ENCODE measurements around the gene CLDN2. TPM values are rescaled to one million over a fixed set of nuclear protein-coding genes. Genes with fewer than 3 reads are reported as not detected.
A peak's percentile ranks its signal among the peaks of the same experiment; 100 is the strongest.

Gene CLDN2
- polyA plus RNA-seq, 1 donor from 2014 or later: not detected

- Mint-ChIP-seq H3K9me3 (no peaks in the 10 kb centered on the region), H3K27me3 (peaks cover 3% of the 10 kb centered on the region), H3K27ac (no peak overlapping the region), H3K36me3 (no peaks in the 10 kb centered on the region), H3K4me1 (no peaks in the 10 kb centered on the region), H3K4me3 (no peak overlapping the region)
Measured at GRCh38 chrX:106903856-106904528, 16.2 kb upstream of the CLDN2 start.

- Mint-ChIP-seq H3K27me3 (peaks cover 3% of the 10 kb centered on the region), H3K4me3 (no peak overlapping the region), H3K4me1 (no peaks in the 10 kb centered on the region), H3K9me3 (no peaks in the 10 kb centered on the region), H3K27ac (peak overlapping the region in 1 of 3 donors; percentile 15), H3K36me3 (no peaks in the 10 kb centered on the region)
Measured at GRCh38 chrX:106905064-106905708, 15.0 kb upstream of the CLDN2 start.

- Mint-ChIP-seq H3K4me3 (no peak overlapping the region), H3K27ac (no peak overlapping the region), H3K36me3 (no peaks in the 10 kb centered on the region), H3K4me1 (no peaks in the 10 kb centered on the region), H3K27me3 (peaks cover 3% of the 10 kb centered on the region), H3K9me3 (no peaks in the 10 kb centered on the region)
Measured at GRCh38 chrX:106906361-106906760, 13.8 kb upstream of the CLDN2 start.

- Mint-ChIP-seq H3K9me3 (no peaks in the 10 kb centered on the region), H3K27ac (no peak overlapping the region), H3K27me3 (peaks cover 9% of the 10 kb centered on the region), H3K4me3 (no peak overlapping the region), H3K36me3 (no peaks in the 10 kb centered on the region), H3K4me1 (no peaks in the 10 kb centered on the region)
Measured at GRCh38 chrX:106912864-106913263, 7.3 kb upstream of the CLDN2 start.

GRCh38 chrX:106917830-106918500 lies 2.2 kb upstream of the CLDN2 start:
- Mint-ChIP-seq H3K9me3 (no peaks in the 10 kb centered on the region), H3K27me3 (peaks cover 8% of the 10 kb centered on the region), H3K4me1 (no peaks in the 10 kb centered on the region), H3K4me3 (no peak overlapping the region), H3K36me3 (peaks cover 2% of the 10 kb centered on the region), H3K27ac (no peak overlapping the region)

- Mint-ChIP-seq H3K9me3 (no peaks in the 10 kb centered on the region), H3K27ac (no peak overlapping the region), H3K4me1 (no peaks in the 10 kb centered on the region), H3K27me3 (no peaks in the 10 kb centered on the region), H3K4me3 (no peak overlapping the region), H3K36me3 (peaks cover 2% of the 10 kb centered on the region)
Measured at GRCh38 chrX:106921637-106922036, 1.4 kb downstream of the CLDN2 start.

- Mint-ChIP-seq H3K9me3 (no peaks in the 10 kb centered on the region), H3K4me1 (no peaks in the 10 kb centered on the region), H3K27ac (no peak overlapping the region), H3K36me3 (peaks cover 2% of the 10 kb centered on the region), H3K4me3 (no peak overlapping the region), H3K27me3 (no peaks in the 10 kb centered on the region)
Measured at GRCh38 chrX:106927023-106927422, 6.8 kb downstream of the CLDN2 start.

- H3K4me1 Mint-ChIP-seq: no peaks in the 10 kb centered on the region
- no peaks in the 10 kb centered on the region for H3K9me3 Mint-ChIP-seq
- H3K27ac Mint-ChIP-seq: no peak overlapping the region
- no peak overlapping the region for H3K4me3 Mint-ChIP-seq
- H3K36me3 Mint-ChIP-seq: peaks cover 2% of the 10 kb centered on the region
- no peaks in the 10 kb centered on the region for H3K27me3 Mint-ChIP-seq
Measured at GRCh38 chrX:106927700-106928099, 7.5 kb downstream of the CLDN2 start.

GRCh38 chrX:106928227-106928626 lies 8.0 kb downstream of the CLDN2 start:
- H3K9me3 Mint-ChIP-seq: no peaks in the 10 kb centered on the region
- no peak overlapping the region for H3K4me3 Mint-ChIP-seq
- H3K36me3 Mint-ChIP-seq: peaks cover 2% of the 10 kb centered on the region
- H3K4me1 Mint-ChIP-seq: no peaks in the 10 kb centered on the region
- H3K27me3 Mint-ChIP-seq: no peaks in the 10 kb centered on the region
- H3K27ac Mint-ChIP-seq: no peak overlapping the region

- H3K27me3 Mint-ChIP-seq: no peaks in the 10 kb centered on the region
- no peak overlapping the region for H3K27ac Mint-ChIP-seq
- H3K4me1 Mint-ChIP-seq: no peaks in the 10 kb centered on the region
- no peak overlapping the region for H3K4me3 Mint-ChIP-seq
- peaks cover 2% of the 10 kb centered on the region for H3K36me3 Mint-ChIP-seq
- H3K9me3 Mint-ChIP-seq: no peaks in the 10 kb centered on the region
Measured at GRCh38 chrX:106931831-106932491, 11.8 kb downstream of the CLDN2 start.

GRCh38 chrX:106932492-106932923 lies 12.3 kb downstream of the CLDN2 start:
- Mint-ChIP-seq H3K36me3 (peaks cover 2% of the 10 kb centered on the region), H3K9me3 (no peaks in the 10 kb centered on the region), H3K27me3 (no peaks in the 10 kb centered on the region), H3K27ac (no peak overlapping the region), H3K4me3 (no peak overlapping the region), H3K4me1 (no peaks in the 10 kb centered on the region)

- Mint-ChIP-seq H3K27me3 (no peaks in the 10 kb centered on the region), H3K4me1 (no peaks in the 10 kb centered on the region), H3K4me3 (no peak overlapping the region), H3K9me3 (no peaks in the 10 kb centered on the region), H3K36me3 (peaks cover 2% of the 10 kb centered on the region), H3K27ac (no peak overlapping the region)
Measured at GRCh38 chrX:106932960-106933537, 12.8 kb downstream of the CLDN2 start.

- H3K9me3 Mint-ChIP-seq: no peaks in the 10 kb centered on the region
- peaks cover 2% of the 10 kb centered on the region for H3K36me3 Mint-ChIP-seq
- H3K27me3 Mint-ChIP-seq: no peaks in the 10 kb centered on the region
- no peak overlapping the region for H3K4me3 Mint-ChIP-seq
- no peak overlapping the region for H3K27ac Mint-ChIP-seq
- no peaks in the 10 kb centered on the region for H3K4me1 Mint-ChIP-seq
Measured at GRCh38 chrX:106933538-106933961, 13.3 kb downstream of the CLDN2 start.

GRCh38 chrX:106935175-106935574 lies 15.0 kb downstream of the CLDN2 start:
- no peaks in the 10 kb centered on the region for H3K36me3 Mint-ChIP-seq
- no peaks in the 10 kb centered on the region for H3K4me1 Mint-ChIP-seq
- H3K27ac Mint-ChIP-seq: no peak overlapping the region
- no peaks in the 10 kb centered on the region for H3K27me3 Mint-ChIP-seq
- no peaks in the 10 kb centered on the region for H3K9me3 Mint-ChIP-seq
- H3K4me3 Mint-ChIP-seq: no peak overlapping the region

GRCh38 chrX:106936246-106936645 lies 16.0 kb downstream of the CLDN2 start:
- no peaks in the 10 kb centered on the region for H3K36me3 Mint-ChIP-seq
- H3K4me3 Mint-ChIP-seq: no peak overlapping the region
- H3K27me3 Mint-ChIP-seq: no peaks in the 10 kb centered on the region
- no peak overlapping the region for H3K27ac Mint-ChIP-seq
- no peaks in the 10 kb centered on the region for H3K4me1 Mint-ChIP-seq
- no peaks in the 10 kb centered on the region for H3K9me3 Mint-ChIP-seq

Data from IgD-negative memory B cell (primary cell).